HG02885 (cell line): Measurements from ENCODE around the gene NR3C2.
A peak's percentile ranks its signal among the peaks of the same experiment; 100 is the strongest.

ENCODE experiments used
- ATAC-seq: cut with Tn5 transposase; IDR thresholded peaks from one replicate; pipeline ENCODE4 v1.9.1; 2021; ENCODE audit warnings: mild to moderate bottlenecking; ENCODE audit not compliant: unreplicated experiment, poor library complexity

The NR3C2 gene

GRCh38 chr4:148064451-148064850, 377.8 kb downstream of the NR3C2 start:
- ATAC-seq = no peak

DNA sequence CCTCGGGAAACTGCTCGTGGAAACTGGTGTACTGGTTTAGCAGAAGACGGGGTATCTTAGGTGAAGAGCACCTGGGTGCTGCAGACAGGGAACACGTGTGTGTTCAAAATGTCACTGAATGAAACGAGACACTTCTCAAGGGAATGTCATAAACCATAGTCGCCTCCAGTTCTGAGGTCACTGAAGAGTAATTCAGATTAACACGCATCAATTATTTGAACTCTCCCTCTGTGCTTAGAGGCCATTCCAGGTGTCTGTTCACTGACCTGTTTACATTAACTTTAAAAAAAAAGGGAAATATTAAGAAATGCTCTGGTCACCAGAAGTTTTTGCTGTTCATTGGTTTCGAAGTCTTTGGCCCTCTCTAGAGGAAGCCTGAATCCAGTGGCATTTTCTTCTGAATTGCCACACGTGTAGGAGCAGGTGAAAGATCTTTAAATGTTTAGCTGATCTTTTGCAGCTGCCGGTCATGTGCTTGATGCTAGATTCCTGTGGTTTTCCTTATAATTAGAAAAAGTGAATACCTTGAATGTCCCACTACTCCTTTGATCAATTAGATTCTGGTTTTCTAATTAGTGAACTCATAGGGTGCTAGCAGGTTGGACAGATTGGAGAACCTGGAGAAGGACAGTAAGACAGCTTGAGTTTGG, 379.8 kb downstream of the NR3C2 start:
- no peak for ATAC-seq

DNA sequence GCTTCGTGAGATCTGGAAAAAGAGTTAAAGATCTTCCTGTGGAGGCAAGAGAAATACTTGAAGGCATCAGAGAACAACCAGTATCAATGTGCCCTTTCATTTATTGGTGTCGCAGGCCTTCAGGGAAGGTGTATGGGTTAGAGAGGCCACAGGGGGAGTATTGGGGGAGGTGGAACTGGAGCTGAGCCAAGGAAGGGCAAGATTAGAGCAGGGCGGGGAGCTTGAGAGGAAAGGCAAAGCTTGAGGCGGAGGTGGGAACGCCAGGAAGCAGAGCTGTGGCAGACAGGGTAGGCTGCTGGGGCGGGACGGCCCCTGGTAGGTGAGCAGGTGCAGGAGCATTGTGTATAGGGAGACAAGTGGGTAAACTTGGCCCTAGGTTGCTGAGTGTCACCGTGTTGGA, 380.4 kb downstream of the NR3C2 start:
- no peak for ATAC-seq

DNA sequence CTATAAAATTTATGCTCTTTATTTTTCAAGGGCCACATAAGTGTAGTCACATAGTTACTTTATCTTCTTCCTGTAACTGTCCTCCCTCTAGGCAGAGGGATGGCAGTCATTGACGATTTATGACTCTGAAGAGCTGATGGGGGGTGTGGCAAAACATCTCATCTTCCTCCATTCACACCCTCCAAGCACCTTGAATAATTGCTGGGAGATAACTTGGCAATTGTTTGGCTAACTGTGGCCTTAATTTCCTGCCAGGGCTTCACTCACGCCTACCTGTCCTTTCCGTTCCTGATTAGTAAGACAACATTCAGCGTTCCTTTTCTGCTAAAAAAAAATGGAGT, 381.1 kb downstream of the NR3C2 start:
- no peak for ATAC-seq

- peak; percentile 28 for ATAC-seq
Observed at GRCh38 chr4:148060264-148061140, 381.7 kb downstream of the NR3C2 start.

DNA sequence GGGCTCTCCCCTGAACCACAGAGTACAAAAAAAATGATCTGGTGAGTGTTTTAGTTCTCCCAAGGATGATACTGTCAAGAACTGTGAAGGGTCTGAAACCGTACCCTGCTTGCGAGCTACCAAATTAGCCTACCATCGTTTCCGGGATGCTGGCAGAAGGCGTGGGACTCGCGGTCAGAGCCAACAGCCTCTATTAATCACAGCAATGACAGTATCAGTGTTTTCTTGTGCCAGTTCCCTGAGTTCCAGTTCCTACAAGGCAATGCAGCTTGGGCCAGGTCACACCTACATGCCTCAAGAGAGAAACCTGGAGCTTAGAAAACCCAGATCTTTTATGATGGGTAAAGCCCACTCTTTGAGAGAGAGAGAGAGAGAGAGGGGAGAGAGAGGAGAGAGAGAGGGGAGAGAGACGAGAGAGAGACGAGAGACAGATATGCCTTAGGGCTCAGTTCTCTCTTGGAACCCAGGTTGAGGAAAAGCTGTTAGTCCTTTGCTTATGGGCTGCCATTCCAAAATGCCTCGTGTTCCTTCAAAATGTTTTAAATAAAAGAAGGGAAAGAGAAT, 382.5 kb downstream of the NR3C2 start:
- ATAC-seq = no peak

- no peak for ATAC-seq
Observed at GRCh38 chr4:148057984-148058859, 384.0 kb downstream of the NR3C2 start.

GRCh38 chr4:148057516-148057915, 384.7 kb downstream of the NR3C2 start:
- ATAC-seq = peak; percentile 44

DNA sequence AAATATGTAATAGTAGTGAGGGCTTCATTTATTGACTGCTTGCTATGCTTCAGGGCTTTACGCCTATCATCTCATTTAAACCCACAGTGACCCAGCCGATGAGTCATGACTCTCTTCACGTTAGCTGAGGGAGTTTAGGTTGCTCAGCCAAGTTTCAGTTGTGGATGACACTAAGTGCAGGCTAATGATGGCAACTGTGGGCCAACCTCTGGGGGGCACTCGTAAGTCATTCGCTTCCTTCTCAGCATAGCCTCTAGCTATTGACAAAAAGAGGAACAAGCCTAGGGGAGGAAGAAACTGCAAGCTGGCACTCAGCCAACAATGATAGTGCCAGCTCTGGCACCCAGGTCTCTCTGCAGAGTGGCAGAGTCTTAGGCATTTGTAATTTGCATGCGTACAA, 385.3 kb downstream of the NR3C2 start:
- ATAC-seq = peak; percentile 81

GRCh38 chr4:148055844-148056243, 386.4 kb downstream of the NR3C2 start:
- ATAC-seq = no peak

GRCh38 chr4:148054275-148054674, 387.9 kb downstream of the NR3C2 start:
- no peak for ATAC-seq

DNA sequence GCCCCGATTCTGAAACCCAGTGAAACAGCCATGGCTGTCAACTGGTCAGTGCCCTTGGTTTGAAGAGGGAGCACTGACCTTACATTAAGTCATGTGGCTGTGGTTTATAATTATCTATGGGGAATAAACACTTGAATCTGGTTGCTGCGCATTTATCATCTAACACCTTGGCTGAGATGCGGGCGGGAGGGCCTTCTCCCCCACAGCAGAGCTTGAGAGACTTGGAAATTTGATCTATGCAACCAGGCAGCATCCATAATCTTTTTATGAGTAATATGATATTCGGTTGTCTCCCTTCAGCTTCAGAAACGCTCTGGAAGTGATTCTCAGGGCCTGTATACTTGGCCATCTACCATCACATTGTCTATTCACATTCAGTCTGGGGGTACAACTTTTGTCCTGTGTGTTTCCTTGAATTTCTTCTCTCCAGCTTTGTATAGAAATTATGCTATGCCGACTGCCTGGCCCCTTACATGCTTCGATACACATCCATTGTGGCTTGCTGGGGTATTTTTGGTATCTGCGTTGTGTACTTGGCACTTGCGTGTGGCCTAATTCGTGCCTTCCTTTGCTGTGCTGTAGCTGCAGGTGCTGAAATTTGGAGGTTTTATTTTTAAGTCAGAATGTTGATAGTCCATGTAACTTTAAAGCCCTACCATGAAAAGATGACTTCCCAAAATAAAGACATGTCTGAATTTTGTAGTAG, 388.8 kb downstream of the NR3C2 start:
- no peak for ATAC-seq

DNA sequence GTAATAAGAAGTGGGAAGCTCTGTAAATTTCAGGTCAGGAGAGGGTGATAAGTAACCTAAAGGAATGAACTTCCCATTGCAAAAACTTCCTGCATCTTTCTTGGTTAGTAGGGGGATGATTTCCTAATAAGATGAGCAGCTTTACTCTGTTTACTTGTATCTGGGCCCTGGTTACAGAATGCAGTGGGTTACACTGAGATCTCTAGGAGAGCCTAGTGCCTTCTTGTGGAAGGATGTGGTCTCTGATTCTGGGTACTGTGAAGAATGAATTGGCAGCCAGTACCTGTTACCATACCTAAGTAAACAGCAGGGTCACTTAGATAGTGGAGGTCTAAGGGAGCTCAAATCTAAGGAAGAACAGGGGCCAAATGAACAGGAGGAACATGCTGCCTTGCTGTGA, 389.8 kb downstream of the NR3C2 start:
- ATAC-seq = no peak

- no peak for ATAC-seq
Observed at GRCh38 chr4:148051403-148051802, 390.8 kb downstream of the NR3C2 start.

DNA sequence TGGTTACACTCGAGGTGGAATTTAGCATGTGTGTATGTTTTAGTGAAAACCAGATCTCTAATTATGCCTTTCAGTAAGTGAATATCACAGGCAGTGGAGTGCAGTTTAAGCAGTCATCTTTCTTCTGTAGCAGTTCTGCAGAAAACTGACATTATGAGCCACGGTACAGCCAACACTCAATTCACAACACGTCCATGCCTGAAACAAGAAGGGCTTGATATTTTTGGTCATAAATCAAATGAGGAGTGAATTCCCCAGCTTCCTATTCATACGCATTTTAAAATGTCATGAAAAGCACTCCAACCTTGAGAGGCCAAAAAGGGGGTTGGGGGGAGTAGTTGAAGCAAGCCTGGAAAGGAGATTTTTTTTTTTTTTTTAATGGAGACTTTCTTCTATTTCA, 393.6 kb downstream of the NR3C2 start:
- ATAC-seq = no peak

DNA sequence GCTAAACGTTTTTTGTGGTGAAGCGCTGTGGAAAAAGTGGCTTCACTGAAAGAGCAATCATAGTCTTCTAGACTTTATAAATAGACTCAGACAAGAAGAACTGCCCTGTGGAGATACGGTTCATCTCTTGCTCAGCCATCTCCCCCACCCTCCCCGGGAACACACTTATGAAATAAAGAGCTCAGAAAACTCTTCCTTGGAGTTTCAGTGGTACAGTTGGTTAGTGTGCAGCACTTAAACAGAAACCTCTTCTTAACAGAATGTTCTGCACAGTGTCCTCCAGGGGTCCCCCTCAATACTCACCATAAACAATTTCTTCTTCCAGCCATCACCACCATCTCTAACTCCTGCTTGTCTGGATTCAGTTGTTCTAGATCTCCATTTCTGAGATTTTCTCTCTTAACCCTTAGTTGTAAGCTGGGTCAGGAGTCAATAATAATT, 397.3 kb downstream of the NR3C2 start:
- ATAC-seq = peak; percentile 91

DNA sequence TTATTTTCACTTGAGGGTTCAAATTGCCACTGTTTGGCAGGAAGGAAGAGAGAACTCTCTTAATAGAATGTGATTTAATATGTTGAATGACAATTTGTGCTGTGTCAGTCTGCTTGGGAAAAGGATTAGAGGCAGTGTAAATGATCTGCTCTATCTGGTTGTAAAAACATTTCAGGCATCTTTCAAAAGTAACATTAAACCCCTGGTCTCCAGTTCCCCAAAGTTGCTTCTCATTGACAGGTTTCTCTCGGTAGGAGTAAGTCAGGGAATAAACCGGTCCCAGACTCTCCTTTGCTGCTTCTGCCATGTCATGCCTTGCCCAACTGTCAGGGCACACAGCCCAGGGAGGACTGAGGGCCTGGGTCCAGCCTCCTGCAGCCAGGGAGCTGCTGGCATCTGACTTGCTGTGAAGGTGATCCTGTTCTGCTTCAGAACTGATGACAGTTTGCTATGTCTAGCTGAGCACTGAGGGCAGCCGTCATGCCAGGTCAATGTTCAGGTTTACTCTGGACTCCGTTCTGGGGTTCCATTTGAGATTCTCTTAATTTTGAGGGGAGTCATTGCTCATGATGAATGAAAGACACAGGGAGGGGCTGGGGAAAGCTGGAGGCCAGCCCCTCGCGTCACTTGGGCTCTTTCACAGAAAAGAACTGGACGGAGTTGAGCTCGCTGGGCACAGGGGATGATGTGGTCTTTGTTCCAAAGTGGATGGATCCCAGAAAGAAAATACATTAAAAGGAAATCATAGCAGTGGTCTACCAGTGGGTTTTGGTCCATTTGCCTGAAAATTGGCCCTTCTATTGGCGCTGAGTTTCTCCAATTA, 397.9 kb downstream of the NR3C2 start:
- no peak for ATAC-seq

DNA sequence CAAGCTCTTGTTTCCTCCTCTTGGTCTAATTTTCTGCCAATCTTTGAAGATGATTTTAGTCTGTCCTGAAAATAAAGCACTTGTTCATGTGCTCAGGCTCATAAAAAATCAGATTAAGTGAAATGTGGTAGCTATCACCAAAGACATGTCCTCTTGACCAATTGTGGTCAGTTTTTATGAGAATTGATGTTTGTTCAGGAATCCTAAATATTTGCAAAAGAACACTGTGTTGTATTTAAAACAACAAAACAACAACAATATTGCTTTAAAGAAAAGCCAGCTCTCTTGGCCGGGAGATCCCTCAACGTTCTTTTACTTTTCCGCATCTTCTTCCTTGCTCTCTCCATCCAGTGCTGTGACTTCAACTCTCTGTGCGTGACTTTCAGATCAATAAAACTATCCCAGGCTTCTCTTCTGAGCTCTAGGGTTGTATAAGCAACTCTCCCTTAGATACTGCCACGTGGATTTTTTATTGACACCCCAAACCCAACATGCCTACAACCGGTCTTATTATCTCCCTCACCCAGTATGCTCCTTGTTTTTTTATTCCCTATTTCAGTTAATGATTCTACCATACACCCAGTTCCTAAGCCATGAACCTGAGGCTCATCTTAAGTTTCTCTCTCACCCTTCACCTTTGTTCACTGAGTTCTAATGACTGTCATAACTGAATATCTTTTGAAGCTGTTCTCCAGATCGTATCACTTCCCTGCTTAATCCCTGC, 400.4 kb downstream of the NR3C2 start:
- no peak for ATAC-seq

GRCh38 chr4:148034813-148035212, 407.4 kb downstream of the NR3C2 start:
- no peak for ATAC-seq
